H1 (cell line): ENCODE results near the gene ZFYVE19. TPM values are rescaled to one million over a fixed set of nuclear protein-coding genes. Genes with fewer than 3 reads are reported as not detected.

Experiments used
- RNF2 ChIP-seq: fragments of 200-900, 300-1000 bp; sonication (generic); IDR thresholded peaks from 2 replicates; pipeline ENCODE4 v1.7.1; 2016; ENCODE audit warnings: borderline replicate concordance, low read depth, mild to moderate bottlenecking, antibody characterized with exemption, low read length; ENCODE audit not compliant: poor library complexity, severe bottlenecking; ENCODE audit errors: missing control alignments
- SIRT6 ChIP-seq: IDR thresholded peaks from one replicate; pipeline ENCODE4 v1.7.1; 2012; ENCODE audit warnings: low read length, inconsistent platforms
- polyA plus RNA-seq, 7 experiments: library from polyadenylated mRNA; depleted of rRNA in 3 of 7; stranded (reverse) in 5 of 7; unstranded in 2 of 7; fragments of >200 nt in 5 of 7; fragments of 200-250 nt in 2 of 7; gene quantifications; 1 replicate in 5 of 7; 2 replicates in 1 of 7; 4 replicates in 1 of 7; pipeline versions ENCODE4 v1.2.1 to v1.2.3, GENCODE V29; 2011 to 2013; ENCODE audit warnings: missing spikeins in 2 of 7, mixed read lengths in 2 of 7
- total RNA-seq: library from RNA; stranded (reverse); fragmentation: NEBNext Ultra II Directional; extraction: Animal tissue kit (Norgen Biotek cat#: 25700); gene quantifications from 2 replicates; pipeline ENCODE4 v1.2.1, GENCODE V29; 2021

The ZFYVE19 gene
- total and polyA plus RNA-seq, 2 of the 8 experiments (the other 6 are each of a cell fraction or from before 2014, with no cell fraction given), result 11.2 to 21.8 TPM

DNA sequence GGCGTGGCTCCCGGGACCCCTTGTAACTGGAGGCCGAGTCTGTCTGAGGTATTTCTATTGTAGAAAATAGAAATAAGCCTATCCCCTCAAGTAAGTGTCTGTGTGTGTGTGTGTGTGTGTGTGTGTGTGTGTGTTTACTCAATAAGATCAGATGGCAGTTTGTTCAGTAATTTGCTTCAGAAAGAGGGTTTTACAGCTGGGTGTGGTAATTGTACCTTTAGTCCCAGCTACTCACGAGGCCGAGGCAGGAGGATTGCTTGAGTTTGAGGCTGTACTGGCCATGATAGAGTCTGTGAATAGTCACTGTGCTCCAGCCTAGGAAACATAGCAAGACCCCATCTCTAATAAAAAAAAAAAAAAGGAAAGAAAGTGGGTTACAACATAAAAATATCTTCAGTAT is 45.6 kb downstream of the ZFYVE19 start (continued):
- TF ChIP-seq RNF2 (no peak), SIRT6 (no peak)
